CD4-positive, alpha-beta T cell treated with Interleukin-10 for 1 hour (primary cell): ENCODE results near the gene NT5DC3.
"Not testable (repeated sequence)": the region's sequence is repeated elsewhere in the genome, so short reads cannot be mapped to it uniquely, and the experiment has no call there.

Experiments used
- DNase-seq: peaks from one replicate; pipeline ENCODE4 v3.0.0-alpha.2; 2020

The NT5DC3 gene

GRCh38 chr12:103855036-103855712 is 14.1 kb upstream of the NT5DC3 start:
- no peak for DNase-seq

DNA sequence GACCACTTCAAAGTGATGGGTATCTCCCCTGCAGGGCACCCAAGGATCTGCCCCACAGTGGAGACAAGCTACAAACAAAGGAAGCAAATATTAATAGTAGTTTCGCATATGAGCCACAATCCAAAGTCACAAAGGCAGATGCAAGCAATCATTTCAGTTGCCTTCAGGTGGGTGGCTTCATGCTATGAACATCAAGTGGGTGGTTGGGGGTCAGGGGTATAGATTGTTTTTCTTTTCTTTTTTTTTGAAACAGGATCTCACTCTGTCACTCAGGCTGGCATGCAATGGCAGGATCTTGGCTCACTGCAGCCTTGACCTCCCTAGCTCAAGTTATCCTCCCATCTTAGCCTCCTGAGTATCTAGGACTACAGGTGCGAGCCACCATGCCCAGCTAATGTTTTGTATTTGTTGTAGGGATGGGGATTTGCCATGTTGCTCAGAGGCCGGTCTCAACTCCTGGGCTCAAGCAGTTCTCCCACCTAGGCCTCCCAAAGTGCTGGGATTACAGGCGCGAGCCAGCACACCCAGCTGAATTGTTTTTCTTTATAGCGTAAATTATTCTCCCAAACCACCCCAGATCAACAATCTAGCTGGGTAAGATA is 13.4 kb upstream of the NT5DC3 start:
- DNase-seq, result no peak

GRCh38 chr12:103852498-103852997 is 11.5 kb upstream of the NT5DC3 start:
- no peak for DNase-seq

GRCh38 chr12:103851127-103851526 is 10.1 kb upstream of the NT5DC3 start:
- no peak for DNase-seq

DNA sequence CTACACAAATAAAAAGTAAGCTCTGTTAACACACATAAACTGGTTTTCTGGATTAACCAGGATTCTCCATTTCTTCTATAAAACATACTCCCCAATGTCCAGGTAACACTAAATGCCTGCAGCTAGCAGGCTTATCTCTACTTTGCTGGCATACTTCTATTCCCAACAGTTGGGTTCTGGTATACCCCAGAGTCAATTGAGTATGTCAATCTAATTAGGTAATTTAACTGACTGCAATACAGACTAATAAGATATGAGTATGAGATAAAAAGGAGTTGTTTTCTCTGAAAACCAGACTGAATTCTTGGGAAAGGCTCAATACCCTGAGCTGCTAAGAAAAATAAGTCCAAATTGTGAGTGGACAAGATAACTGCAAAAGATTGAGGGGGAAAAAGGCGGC is 9.4 kb upstream of the NT5DC3 start:
- no peak for DNase-seq

DNA sequence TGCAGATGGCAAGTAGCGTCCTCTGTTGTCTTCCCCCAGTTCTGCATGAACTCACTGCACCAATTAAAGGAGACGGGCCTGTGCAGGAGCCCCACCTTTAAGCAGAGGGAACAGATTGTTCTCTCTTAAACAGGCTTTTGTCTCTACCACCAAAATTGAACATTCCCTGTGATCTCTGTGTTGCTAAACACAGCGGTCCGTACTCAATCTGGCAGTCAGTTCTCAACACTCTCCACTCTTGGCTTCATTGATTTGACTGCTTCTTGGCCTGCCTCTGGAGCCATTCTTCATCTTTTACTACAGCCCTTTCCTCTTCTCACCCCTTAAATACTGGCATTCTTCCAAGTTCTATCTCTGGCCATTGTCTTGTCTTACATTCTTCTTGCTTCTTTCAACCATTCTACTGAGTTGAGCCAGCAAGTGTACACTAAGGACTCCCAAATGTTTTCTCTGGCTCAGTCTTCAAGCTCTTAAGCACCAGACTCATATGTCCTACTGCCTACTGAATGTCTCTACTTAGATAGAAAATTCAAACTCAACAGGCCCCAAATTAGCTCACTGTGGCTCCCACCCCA is 8.0 kb upstream of the NT5DC3 start:
- no peak for DNase-seq

DNA sequence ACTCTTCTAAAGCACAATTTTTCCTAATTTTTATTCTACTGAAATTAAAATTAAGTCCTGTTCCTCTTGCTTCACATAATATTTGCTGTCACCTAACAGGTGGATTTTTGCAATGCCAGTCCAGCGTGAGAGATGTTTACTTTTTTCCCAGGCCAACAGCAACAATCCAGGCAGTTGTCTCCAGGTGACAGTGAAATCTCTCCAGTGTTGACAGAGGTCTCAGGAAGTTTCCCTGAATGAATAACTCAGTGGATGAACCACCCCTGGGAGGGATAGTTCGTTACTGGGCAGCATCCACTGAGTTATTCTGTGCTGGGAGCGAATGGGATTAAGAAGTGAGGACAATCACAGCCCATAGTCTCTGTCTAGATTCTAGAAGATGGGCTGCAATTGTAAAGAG is 7.1 kb upstream of the NT5DC3 start:
- DNase-seq, result no peak

DNA sequence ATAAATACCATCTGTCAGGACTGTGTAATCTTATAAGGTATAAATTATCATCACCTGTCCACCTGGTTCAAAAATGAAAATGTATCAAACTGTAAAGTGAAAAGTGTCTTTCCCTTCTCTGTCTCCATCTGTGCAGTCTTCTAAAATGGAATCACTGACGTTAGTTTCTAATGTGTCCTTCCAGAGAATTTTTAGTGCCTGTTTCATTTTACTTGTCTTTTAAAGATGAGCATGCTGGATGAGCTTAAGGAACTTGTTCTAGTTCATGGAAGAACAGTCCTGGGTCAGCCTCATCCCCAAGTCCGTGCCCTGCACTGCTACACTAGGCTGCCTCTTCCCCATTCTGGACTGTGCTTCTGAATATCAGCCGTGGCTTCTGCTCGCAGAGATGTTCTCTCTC is 5.4 kb upstream of the NT5DC3 start:
- DNase-seq, result no peak

DNA sequence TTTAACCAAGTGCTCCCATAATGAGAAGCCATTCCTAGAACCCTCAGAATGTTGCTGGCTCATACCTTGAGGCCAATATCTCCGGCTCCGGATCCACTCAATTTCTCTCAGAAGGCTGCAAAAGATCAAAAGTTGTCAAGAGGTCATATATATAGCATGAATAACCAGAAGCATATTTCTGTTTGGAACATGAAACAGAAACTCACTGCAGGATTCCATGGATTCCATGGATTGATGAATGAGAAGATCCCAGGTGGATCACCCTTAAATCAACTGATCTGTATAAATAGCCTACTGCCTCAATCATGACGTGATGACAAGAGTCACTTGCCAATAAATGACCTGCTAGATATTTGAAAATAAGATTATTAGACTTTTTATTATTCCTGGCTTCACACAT is 3.3 kb upstream of the NT5DC3 start:
- DNase-seq, result no peak

- peak; percentile 23 for DNase-seq
These were observed 903 bp upstream of the NT5DC3 start for GRCh38 chr12:103841690-103842584.

- DNase-seq, result no peak
These were observed 565 bp downstream of the NT5DC3 start for GRCh38 chr12:103840462-103840875.

DNA sequence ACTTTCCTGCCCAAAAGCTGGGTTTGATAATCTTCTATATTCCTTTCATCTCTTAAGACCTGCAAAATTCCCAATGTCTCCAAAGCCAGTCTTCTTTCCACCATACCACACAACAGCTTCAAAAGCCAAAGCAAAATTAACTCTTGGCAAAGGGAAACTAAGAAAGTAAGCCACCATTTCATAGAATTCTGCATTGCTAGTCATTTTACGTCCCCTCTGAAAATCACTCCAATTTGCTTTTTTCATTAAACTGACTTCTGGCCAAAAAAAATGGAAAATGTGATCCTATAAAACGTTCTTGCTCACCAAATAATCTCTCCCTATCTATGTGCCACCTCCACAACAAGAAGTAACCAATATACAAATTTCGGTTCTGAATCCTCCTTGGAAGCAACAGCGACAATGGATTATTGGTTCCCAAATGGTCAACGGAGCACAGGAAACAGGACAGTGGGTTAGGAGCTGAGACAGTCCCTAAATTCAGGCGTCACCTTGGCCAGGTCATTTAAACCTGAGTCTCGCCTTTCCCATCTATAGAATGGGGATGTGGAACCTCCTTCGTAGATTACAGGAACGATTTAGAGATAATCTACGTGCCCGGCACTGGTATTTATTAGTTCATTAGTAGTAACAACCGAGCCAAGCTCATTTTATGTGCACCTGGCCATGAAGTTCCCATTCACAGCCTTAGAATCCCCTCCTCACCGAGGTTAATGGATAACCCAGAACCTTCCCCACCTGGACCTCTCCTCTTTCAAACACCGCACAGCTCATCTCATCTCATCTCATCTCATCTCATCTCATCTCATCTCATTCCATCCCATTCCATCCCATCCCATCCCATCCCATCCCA is 1.2 kb downstream of the NT5DC3 start:
- DNase-seq, result no peak

GRCh38 chr12:103839103-103839502 is 1.9 kb downstream of the NT5DC3 start:
- DNase-seq, result no peak

GRCh38 chr12:103838254-103838914 is 2.6 kb downstream of the NT5DC3 start:
- no peak for DNase-seq

- DNase-seq, result no peak
These were observed 4.7 kb downstream of the NT5DC3 start for GRCh38 chr12:103836345-103836744.

DNA sequence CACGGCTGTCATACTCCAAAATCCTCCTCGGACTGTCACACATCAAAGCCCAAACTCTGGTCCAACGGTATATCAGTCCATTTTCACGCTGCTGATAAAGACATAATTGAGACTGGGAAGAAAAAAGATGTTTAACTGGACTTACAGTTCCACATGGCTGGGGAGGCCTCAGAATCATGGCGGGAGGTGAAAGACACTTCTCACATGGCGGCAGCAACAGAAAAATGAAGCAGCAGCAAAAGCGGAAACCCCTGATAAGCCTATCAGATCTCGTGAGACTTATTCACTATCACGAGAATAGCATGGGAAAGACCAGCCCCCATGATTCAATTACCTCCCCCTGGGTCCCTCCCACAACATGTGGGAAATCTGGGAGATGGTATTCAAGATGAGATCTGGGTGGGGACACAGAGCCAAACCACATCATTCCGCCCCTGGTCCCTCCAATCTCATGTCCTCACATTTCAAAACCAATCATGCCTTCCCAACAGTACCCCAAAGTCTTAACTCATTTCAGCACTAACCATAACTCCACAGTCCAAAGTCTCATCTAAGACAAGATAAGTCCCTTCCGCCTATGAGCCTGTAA is 5.2 kb downstream of the NT5DC3 start:
- DNase-seq, result not testable (repeated sequence)

DNA sequence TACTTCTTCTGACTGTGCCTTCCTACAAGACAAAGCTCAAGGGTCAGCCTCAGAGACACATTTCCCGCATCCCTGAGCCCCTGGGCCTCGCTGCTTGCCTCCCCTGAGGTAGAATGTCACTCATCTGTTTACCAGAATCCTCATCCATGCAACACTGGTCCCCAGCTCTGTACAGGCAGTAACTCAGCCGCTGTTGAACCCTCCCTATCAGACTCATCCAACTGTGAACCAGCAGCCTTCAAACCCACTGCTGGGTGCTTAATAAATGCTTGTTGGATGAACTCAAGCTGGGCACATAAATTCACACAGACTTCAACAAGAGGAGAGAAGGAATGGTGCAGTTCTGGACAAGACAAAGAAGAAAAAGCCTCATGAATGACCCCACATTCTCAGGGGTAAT is 6.1 kb downstream of the NT5DC3 start:
- no peak for DNase-seq

DNA sequence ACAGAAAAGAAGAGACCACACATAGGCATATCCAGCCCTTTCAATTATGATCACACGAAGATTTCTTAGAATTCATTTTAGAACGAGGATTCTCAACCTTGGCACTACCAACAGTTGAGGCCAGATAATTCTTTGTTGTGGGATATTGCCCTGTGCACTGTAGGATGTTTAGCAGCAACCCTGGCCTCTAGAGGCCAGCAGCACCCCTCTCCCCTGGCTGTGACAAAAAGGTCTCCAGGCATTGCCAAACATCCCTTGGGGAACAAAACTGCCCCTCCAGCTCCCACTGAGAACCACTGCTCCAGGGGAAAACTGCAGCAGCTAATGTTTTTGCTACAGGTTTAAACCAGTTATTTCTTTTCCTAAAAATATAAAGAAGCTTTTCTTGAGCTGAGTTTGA is 7.1 kb downstream of the NT5DC3 start:
- no peak for DNase-seq

DNA sequence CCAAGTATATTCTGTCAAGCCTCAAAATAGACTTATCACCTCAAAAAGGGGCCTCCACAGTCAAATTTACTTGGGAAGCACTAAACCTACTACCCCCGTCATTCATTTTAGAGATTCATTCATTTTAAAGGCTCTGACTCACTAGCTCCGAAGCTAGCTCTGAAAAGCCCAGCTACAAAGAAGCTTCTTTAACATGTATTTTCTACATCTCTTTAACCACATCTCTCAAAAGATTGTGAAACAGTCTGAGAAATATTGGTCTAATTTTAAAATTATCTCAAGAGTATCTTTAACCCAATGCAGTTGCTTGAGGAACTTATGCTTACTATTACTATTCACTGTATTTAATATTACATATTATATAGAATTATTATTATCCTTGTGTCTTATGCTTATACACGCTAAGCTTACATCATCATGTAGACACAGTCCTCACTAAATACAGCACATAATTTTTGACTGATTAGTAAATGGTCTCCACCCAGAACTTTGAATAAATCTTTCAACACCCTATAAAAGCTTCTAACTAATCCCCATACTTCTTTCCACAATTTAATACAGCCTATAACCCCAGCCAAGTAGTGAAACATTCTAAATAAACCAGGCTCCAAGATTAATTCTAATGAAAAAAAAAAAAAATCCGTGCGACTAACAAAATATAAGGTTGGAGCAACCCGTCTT is 7.8 kb downstream of the NT5DC3 start:
- no peak for DNase-seq

- no peak for DNase-seq
These were observed 8.7 kb downstream of the NT5DC3 start for GRCh38 chr12:103832048-103832997.
